ENCODE measurements around the gene ZGLP1. TPM values are rescaled to one million over a fixed set of nuclear protein-coding genes. Genes with fewer than 3 reads are reported as not detected.

ZGLP1 gene
- total RNA-seq, 2 experiments from 2014 or later, result 5.7 to 8.8 TPM

- peaks cover 31% of the 10 kb centered on the region for H3K4me1 ChIP-seq (ENCODE audit: insufficient read depth, low read length, poor library complexity, severe bottlenecking)
- CTCF ChIA-PET (ENCODE audit: unreplicated experiment), result interaction anchor here (0.9 kb wide), 1 partner anchor 69 kb away, joined by 3 read pairs; no protein-coding TSS in a partner anchor
- no peak for DNase-seq (ENCODE audit: low spot score)
- 0 out of 2 replicates have a peak, but pooled peaks cover 3% of the 10 kb centered on the region for H3K36me3 ChIP-seq (ENCODE audit: insufficient read depth, low read length)
- peak overlapping the region; percentile 75 for H3K27ac ChIP-seq (ENCODE audit: low read depth, low read length, poor library complexity, severe bottlenecking)
- intact Hi-C loops (cut with micrococcal nuclease; ENCODE audit: unreplicated experiment), result no loop called here
- H3K4me2 ChIP-seq (ENCODE audit: low read length), result peak overlapping the region; percentile 86
- H3K79me2 ChIP-seq (ENCODE audit: insufficient read depth, low read depth, low read length), result 0 out of 2 replicates have a peak, but pooled peaks cover 5% of the 10 kb centered on the region
- H3K9me3 ChIP-seq (ENCODE audit: low read length), result no peaks in the 10 kb centered on the region
- H2AFZ ChIP-seq (ENCODE audit: low read length), result peak overlapping the region; percentile 61; the same call in 1 of the 2 replicates
- H3K4me3 ChIP-seq (ENCODE audit: low read depth, low read length, poor library complexity, severe bottlenecking), result peak overlapping the region; percentile 66
- POLR2A ChIA-PET, result interaction anchor here (1.2 to 2.4 kb wide), 4 partner anchors 10 to 111 kb away, joined by 4 to 14 read pairs (median 8); partner anchors contain the start of genes ICAM5, RAVER1 and TYK2
- no peaks in the 10 kb centered on the region for H4K20me1 ChIP-seq (ENCODE audit: insufficient read depth, low read length)
- H3K9me2 ChIP-seq (ENCODE audit: insufficient read depth, low read length), result no peaks in the 10 kb centered on the region
- BruUV-seq (replicated peaks), result no TSS peak
- no peak for TF ChIP-seq EZH2phosphoT487 (IDR thresholded peaks at IDR 0.05; ENCODE audit: borderline replicate concordance, low read depth, low read length)
- TF ChIP-seq, protein P1, sequence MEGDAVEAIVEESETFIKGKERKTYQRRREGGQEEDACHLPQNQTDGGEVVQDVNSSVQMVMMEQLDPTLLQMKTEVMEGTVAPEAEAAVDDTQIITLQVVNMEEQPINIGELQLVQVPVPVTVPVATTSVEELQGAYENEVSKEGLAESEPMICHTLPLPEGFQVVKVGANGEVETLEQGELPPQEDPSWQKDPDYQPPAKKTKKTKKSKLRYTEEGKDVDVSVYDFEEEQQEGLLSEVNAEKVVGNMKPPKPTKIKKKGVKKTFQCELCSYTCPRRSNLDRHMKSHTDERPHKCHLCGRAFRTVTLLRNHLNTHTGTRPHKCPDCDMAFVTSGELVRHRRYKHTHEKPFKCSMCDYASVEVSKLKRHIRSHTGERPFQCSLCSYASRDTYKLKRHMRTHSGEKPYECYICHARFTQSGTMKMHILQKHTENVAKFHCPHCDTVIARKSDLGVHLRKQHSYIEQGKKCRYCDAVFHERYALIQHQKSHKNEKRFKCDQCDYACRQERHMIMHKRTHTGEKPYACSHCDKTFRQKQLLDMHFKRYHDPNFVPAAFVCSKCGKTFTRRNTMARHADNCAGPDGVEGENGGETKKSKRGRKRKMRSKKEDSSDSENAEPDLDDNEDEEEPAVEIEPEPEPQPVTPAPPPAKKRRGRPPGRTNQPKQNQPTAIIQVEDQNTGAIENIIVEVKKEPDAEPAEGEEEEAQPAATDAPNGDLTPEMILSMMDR (conservative IDR thresholded peaks at IDR 0.05; ENCODE audit: low read length), result no peak
These were observed 39.4 kb downstream of the ZGLP1 start for GRCh38 chr19:10270180-10270615.

GRCh38 chr19:10269333-10270179, 40.1 kb downstream of the ZGLP1 start:
- no peak overlapping the region for H3K27ac ChIP-seq (ENCODE audit: low read depth, low read length, poor library complexity, severe bottlenecking)
- intact Hi-C loops (cut with micrococcal nuclease; ENCODE audit: unreplicated experiment), result loop anchor here (1.0 to 2.0 kb wide), 4 partner anchors 63 to 120 kb away; partner anchors contain the start of genes RAVER1 and TYK2

More at GRCh38 chr19:10269333-10270179, 40.1 kb downstream of the ZGLP1 start:
- Histone ChIP-seq H3K4me1 (ENCODE audit: insufficient read depth, low read length, poor library complexity, severe bottlenecking) (peaks cover 31% of the 10 kb centered on the region), H3K36me3 (ENCODE audit: insufficient read depth, low read length) (0 out of 2 replicates have a peak, but pooled peaks cover under 1% of the 10 kb centered on the region), H3K4me2 (ENCODE audit: low read length) (peak overlapping the region; percentile 86), H3K79me2 (ENCODE audit: insufficient read depth, low read depth, low read length) (0 out of 2 replicates have a peak, but pooled peaks cover 5% of the 10 kb centered on the region), H2AFZ (ENCODE audit: low read length) (peak overlapping the region; percentile 61; the same call in 1 of the 2 replicates), H3K9me2 (ENCODE audit: insufficient read depth, low read length) (no peaks in the 10 kb centered on the region), H3K4me3 (ENCODE audit: low read depth, low read length, poor library complexity, severe bottlenecking) (peak overlapping the region; percentile 66), H3K9me3 (ENCODE audit: low read length) (no peaks in the 10 kb centered on the region), H4K20me1 (ENCODE audit: insufficient read depth, low read length) (no peaks in the 10 kb centered on the region)
- ChIA-PET POLR2A (interaction anchor here (0.6 to 2.4 kb wide), 3 partner anchors 64 to 655 kb away, joined by 3 to 14 read pairs (median 4); partner anchors contain the start of genes RAVER1 and TYK2), CTCF (ENCODE audit: unreplicated experiment) (interaction anchor here (0.5 to 0.9 kb wide), 3 partner anchors 10 to 69 kb away, joined by 3 read pairs; partner anchors contain the start of gene ICAM5)
- TF ChIP-seq EZH2phosphoT487 (IDR thresholded peaks at IDR 0.05; ENCODE audit: borderline replicate concordance, low read depth, low read length), result no peak
- TF ChIP-seq, protein P1 (conservative IDR thresholded peaks at IDR 0.05; ENCODE audit: low read length), result peak; percentile 94
- no TSS peak for BruUV-seq (replicated peaks)
- peak; percentile 82 for DNase-seq (ENCODE audit: low spot score)

Data from OCI-LY7 (cell line).